Stimulated activated CD8-positive, alpha-beta memory T cell treated with anti-CD3 and anti-CD28 coated beads, Interleukin-15, amount 100 ng/mL, for 24 hours (primary cell): ENCODE data around the gene ABCG5.

Experiments
- DNase-seq: peaks from one replicate; pipeline ENCODE4 v3.0.0-alpha.2; 2020; ENCODE audit warnings: low read depth

Gene ABCG5

DNA sequence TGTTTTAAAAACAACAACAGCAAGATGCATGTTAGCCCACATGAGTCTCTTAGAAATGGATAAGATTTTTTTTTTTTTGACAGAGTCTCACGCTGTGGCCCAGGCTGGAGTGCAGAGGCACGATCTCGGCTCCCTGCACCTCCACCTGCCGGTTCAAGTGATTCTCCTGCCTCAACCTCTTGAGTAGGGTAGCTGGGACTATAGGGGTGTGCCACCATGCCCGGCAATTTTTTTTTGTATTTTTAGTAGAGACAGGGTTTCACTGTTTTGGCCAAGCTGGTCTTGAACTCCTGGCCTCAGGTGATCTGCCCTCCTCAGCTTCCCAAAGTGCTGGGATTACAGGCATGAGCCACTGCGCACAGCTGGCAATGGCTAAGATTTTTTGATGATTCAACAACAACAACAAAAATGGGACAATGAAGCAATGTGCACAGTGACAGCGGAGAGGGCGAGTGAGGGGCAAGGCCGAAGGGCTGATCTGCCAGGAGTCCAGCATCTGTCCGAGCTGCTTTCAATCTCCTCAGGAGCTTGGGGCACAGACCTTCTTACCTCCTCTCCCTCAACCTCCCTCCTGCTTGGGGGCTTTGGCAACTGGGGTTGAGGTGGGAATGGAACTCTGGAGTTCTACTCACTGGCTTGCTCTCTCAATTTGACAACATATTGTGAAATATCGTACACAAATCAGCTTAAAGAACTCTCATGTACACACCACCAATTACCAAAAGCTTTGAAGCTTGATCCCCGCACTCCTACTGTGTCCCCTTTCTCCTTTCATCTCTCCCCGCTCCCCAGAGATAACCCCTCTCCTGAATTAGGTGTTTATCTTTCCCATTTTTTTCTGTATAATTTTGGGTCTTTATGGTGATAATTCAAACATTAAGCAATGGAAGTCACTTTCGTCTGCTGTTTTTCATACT lies 3.6 kb upstream of the ABCG5 start:
- DNase-seq = no peak

DNA sequence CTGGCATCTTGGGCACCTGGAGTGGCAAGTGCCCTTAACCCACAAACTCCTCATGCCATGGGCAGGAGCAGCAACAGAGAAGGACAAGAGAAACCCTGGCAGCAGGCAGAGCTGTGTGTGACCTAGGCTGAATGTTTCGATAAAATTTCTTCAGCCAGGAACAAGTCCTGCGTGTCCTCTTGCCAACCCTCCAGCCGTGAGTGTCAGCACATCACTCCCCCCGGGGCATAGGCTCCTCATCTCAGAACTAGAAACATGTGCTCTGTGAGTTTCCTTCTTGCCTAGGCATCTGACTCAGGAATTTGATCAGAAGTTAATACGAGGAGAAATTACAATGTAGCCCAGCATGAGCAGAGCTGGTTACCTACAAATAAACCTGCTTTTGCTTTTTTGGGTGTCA lies 2.3 kb upstream of the ABCG5 start:
- no peak for DNase-seq

DNA sequence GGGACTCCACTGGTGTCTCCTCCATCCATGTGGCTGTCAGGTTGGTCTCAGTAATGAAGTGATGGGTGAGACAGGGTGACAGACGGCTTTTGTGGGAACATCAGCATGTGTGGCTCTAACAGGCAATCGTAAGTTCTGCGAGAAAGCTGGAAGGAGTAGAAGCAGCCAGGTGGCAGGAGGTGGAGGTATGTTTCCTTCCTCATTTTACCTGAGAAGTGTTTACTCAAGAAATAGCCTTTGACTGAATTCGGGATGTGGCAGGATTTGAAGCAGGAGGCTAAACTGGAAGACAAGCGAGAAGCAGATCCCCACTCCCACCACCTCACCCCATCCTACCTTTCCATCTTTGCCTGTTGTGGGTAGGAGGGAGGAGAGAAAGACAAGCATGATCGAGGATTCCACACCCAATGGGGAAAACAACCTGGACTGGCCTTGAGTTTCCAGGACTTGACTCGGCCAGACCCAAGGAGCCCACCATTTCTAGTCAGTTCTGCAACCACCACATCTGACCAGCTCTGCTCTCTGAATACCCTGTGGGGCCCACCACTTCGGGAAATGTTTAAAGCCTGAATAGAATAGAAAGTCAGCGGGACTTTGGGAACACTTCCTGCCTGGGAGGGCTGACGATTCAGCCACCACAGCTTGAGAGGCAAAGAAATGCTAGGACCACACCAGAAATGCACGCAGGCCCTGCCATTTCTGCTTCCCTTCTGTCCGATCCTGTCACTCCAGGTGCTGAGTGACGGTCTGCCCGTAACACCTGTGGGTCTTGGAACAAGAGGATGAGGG lies 1.3 kb upstream of the ABCG5 start:
- no peak for DNase-seq

DNA sequence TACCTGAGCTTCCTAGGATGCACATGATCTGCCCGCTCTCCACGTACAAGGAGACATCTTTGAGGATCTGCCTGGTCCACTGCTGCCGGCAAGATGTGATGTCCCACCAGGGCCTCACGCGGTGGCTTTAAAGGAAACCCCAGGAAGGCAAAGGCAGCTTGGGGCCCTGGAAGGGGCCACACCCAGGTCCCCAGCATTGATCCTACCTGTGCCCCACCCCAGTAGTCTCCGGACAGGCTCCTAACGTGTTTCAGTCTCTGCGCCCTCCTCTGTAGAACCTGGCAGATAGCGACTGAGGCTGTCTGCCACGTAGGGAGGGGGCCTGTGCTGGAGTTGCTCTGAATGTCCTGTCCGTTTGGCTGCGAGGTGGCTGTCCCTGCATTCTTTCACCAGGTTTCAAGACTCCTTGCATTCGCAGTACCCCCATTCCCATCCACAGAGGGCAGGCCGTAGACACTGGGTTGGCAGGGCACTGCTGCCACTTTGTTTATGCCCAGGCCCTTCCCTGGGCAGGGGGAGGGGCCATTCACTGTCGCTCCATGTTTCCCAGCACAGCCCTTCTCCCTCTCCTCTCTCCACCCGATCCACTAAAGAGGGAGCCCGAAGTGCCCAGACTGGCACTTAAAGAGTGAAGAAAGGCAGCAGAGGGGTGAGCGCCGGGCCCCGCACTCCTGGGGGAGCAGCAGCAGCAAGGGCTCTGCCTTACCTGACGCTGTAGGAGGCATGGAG lies 644 bp downstream of the ABCG5 start:
- no peak for DNase-seq

DNA sequence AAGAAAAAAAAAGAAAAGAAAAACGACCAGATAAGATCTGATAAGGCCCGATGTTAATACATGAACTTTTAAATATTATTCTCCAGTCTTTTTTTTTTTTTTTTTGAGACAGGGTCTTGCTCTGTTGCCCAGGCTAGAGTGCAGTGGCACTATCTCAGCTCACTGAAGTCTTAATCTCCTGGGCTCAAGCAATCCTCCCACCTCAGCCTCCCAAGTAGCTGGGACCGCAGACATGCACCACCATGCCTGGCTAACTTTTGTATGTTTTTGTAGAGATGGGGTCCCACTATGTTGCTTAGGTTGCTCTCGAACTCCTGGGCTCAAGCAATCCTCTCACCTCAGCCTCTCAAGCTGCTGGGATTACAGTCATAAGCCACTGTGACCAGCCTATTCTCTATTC lies 1.6 kb downstream of the ABCG5 start:
- DNase-seq = no peak

DNA sequence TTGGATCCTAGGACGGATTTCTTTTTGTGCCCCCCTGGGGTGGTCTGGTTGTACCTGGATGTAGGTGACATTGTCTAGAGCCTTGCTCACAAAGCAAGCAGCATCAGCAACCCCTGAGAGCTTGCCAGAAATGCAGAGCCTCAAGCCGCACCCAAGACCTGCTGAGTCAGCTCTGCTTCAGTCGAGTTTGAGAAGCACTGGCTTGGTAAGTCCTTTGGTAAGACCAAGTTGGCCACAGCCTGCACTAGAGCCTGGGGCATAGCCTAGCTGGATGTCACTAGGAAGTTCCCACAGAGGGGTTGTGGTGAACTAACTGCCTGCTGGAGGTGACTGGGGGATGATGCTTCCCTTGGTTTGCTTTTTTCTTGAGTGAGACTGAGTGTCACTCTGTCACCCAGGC lies 6.2 kb downstream of the ABCG5 start:
- no peak for DNase-seq

DNA sequence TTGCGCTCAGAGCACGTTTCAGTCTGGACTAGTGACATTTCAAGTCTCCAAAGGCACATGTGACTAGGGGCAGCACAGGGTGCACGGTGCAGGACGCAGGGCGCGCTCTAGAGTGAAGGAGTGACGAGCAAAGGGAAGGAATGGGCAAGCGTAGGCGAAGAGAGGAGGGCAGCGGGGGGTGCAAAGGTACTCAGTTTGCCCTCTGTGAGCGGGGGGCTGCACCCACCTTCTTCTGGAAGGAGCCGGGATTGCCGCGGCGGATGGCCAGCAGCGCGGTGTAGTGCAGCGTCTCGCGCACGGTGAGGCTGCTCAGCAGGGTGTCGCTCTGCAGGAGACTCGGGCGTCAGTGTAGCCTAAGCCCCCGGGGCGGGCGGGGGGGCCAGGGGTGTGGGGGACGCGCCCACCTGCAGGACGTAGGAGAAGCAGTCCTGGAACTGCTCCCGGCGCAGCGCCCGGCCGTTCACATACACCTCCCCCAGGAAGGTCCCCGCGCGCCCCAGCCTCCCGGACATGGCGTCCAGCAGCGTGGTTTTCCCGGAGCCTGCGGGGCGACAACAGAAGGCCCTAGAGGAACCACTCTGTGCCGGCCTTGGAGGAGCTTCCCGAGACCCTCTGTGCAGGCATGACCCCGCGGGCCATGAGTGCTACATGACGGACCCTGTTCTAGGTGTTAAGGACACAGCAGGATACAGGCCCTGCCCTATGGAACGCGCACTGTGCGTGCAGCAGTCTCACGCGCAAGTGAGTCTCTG lies 6.9 kb downstream of the ABCG5 start:
- DNase-seq = no peak

DNA sequence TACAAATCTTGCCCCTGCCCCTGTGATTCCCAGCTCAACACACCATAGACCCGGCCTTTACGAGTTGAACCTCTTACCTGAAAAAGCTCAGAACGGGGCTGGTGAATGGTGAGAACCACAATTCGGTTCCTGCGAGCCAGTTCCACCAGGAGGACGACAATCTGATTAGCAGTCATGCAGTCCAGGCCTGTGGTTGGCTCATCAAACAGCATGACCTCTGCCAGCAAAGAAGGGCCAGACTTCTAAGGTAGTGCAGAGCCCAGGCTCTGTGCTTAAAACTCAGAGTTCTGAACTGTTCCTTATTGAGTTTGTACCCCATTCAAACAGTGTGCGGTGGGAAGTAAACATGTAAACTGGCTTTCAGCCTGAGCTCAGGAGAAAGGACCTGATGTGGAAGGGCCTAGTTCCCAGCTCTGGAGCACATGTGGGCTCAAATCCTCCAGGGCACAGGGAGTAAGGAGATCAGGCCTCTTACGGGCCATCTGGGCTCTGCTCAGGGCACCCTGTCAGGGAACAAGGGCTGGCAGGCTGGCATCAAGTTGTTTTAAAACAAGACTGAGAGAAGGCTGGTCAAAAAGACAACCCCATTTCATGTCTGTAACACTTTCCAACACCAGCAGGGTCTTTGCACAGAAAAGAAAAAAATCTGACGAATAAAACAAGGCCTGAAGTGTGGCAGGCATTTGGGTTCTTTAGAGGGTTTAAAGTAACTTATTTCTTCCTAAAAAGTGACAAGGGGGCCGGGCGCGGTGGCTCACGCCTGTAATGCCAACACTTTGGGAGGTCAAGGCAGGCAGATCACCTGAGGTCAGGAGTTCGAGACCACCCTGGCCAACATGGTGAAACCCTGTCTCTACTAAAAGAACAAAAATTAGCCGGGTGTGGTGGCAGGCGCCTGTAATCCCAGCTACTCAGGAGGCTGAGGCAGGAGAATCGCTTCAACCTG lies 12.1 kb downstream of the ABCG5 start:
- DNase-seq = no peak

DNA sequence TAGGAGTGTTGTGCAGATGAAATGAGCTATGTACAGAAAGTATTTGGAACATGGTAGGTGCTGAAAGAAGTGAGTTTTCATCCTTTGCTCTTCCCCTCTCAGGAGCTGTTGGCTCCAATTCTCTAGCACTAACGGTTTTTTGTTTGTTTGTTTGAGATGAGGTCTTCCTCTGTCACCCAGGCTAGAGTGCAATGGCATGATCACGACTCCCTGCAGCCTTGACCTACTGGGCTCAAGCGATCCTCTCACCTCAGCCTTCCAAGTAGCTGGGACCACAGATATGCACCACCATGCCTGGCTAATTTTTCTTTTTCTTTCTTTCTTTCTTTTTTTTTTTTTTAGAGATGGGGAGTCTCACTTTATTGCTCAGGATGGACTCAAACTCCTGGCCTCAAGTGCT lies 12.8 kb downstream of the ABCG5 start:
- no peak for DNase-seq

DNA sequence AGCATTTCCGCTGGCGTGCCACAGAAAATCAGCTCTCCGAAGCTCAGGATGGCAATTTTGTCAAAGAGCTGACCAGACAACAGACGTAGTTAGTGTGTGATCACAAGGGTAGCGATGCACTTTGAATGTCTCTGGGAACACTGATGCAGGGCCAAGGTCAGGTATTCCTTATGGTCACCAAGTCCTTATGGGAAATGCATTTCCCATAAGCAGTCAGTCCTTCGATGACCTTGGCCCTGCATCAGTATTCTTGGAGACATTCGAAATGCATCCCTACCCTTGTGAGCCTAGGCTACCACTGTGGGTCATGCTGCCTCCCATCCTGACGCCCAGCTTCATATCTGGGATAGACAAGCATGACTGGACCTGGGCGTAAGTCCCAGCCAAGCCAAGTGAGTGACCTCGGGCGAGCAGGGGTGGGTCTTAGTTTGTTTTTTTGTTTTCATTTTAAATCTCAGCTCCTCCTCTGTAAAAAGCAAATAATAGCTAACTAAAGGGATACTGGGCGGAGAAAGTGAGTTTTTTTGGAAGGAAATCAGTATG lies 13.6 kb downstream of the ABCG5 start:
- no peak for DNase-seq

DNA sequence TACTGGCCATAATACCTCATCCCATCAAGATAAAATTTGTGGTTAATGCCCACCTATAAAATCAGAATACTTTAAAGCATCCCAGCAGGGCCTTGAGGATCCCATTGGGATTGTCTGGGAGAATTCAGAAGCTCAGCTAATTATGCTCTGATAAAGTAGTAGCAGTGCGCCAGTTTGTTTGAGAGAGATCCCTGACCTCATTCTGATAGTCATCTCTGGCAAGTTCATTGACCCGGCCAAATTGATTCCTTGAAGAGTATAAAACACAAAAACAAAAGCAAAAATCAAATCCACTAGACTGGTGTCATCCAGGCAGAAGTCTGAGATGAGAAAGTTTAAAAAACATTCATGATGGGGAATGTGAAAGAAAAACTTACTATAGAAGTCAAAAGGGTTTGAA lies 14.1 kb downstream of the ABCG5 start:
- no peak for DNase-seq

DNA sequence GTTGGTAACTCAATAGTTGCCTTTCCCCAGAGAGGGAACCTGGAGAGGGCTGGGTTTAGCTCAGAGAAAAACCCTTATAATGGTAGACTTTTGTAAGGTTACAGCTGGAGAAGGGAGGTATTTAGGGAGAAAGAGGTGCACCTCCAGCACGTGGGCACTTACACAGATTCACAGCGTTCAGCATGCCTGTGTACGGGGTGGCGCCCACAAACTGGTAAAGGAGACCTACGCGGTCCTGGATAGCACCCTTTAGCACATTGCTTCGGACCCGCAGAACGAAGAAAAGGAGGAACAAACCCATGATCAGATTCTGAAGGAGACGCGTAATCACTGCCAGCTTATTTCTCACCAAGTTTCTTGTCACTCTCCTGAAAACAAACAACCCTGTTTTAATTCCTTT lies 14.9 kb downstream of the ABCG5 start:
- DNase-seq = no peak

DNA sequence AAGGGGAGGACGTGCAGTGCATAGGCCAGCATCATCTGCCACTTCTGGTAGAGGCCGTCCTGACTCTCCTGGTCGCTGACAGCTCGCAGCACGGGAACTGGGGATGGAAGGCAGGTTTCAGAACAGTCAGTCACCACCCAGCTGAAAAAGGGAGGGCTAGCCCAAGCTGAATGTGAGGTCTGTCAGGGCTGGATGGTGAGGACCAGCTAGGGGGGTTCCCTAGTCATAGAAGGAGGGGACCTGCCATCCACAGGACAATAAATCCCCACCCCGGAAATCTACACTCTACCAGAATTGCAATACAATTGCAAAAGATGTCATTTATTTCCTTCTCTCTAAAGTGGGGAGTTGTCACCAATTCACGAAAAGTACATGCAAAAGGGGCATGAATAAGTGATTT lies 15.8 kb downstream of the ABCG5 start:
- no peak for DNase-seq

DNA sequence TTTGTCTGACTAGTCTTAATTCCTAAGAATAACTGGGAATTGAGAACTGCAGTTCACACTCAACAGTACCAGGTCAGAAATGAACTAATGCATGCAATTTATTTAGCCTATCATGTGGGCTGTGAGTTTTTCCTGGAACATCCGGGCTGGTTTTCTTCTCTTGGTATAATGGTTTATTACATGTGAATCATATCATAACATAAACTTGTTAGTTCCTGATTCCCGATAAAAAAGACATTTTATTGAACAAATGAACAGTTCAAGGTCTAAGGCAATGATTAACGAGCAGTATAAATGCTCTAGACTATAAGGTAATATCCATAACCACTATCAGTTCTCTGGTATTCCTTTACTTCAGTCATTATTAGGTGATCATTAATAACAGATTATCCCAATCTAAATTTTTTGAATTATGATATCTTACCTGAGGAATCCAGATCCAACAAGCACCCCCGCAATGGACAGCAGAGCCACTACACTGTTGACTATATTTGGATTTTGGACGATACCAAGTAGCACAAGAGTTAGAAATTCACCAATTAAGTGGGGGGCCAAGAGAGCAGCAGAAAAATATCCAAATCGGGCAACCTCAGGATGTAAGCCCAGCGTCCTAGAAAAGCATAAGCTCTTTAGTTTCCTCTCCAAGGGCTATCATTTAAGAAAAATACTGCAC lies 19.0 kb downstream of the ABCG5 start:
- DNase-seq = no peak

DNA sequence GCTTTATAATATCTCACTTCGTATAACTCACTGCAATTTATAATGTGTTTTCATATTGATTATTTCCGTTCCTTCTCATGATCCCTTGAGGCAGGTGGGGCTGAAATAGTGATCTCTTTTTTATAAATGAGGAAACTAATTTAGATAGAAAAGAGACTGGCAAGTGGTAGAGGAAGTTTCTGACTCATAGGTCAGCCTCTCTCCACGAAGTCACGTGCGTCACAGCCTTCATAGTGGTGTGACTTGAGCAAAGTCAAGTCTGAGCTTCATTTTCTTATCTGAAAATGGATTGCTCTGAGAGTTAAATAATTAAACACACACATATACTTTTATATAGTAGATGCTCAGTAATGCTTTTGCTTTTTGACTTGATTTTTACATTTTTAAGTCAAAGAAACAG lies 19.9 kb downstream of the ABCG5 start:
- no peak for DNase-seq

DNA sequence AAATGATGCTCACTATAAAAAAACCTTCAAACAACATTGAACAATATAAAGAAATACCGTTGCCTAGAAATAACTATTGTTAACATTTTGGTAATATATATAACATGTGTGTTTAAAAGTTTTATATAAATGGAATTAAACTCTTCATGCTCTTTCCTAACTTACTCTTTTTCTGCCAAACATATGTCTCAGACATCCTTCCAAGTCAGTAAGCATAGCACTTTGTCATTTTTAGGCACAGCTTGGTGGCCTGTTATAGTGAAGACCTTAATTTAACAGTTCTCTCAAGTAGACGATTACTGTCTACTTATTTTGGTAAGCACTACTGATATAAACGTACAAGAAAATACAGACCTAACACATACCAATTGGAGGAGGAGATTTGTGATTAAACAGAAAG lies 23.9 kb downstream of the ABCG5 start:
- no peak for DNase-seq

DNA sequence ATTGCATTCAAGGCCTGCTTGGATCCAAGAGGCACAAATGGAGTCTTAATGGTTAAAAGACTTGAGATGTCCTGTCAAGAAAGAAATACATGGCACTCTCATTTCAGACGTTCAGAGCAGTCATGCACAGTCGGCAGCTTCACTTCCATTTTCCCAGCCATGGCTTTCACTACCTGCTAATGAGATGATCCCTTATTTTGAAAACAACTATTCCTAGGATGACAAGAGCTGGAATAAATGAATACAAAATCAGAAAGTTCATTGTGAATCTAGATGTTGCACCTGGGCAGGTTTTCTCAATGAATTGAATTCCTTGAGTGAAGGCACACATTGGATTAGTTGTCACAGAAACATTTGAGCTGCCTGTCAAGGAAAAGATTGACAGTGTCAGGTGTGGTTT lies 25.7 kb downstream of the ABCG5 start:
- DNase-seq = no peak

DNA sequence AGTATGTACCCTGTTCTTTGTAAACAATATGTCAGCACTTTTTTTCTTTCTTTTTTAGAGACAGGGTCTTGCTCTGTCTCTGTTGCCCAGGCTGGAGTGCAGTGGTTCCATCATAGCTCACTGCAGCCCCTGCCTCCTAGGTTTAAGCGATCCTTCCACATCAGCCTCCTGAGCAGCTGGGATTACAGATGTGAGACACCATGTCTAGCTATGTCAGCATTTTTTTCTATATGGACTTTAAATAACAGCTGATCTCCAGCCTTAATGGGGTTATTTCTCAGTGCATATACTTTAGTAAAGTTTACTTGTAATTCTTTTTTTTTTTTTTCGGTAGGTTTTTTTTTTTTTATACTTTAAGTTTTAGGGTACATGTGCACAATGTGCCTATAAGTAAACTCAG lies 26.6 kb downstream of the ABCG5 start:
- DNase-seq = no peak

DNA sequence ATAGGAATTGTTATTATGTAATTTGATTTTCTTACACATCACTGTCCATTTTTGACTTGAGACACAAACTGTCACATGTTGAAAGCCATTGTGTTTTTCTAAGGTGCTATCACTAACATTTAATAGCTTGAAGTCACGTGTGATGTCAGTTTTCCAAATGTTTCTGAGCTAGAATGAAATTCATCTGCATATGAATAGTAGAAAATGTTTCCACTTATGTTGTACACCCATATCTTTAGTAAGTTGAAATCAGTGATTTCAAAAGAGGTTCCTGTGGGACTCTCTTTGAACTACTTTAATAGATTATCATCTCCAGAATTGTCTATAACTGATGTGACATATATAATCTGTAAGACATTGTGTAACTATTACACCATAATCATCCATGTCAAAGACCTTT lies 27.8 kb downstream of the ABCG5 start:
- DNase-seq = no peak

DNA sequence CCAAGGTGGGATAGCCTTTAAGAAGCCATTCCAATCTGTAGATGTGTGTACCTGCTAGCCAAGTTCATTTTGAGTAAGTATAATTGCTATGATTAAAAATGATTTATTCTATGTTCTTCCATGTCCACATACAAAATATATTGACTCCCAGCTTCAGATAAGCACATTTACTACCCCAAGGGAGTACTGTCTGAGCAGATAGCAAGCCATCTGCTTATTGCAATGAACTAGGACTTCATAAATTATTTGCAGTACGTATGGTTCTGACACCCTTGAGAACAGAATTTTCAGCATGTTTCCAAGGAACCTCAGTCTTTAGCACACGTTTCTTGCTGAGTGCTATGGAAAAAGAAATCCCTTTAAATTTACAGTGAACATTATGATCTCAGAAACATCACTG lies 28.2 kb downstream of the ABCG5 start:
- no peak for DNase-seq
